Measurements from ENCODE around the gene ADAMTS15. TPM values are rescaled to one million over a fixed set of nuclear protein-coding genes. Genes with fewer than 3 reads are reported as not detected.
"Not testable (repeated sequence)": the region's sequence is repeated elsewhere in the genome, so short reads cannot be mapped to it uniquely, and the experiment has no call there.

Gene ADAMTS15
- total RNA-seq, 1 donor from 2014 or later, result not detected

- H3K27me3 Mint-ChIP-seq (ENCODE audit: insufficient read depth), result peaks cover 41% of the 10 kb centered on the region
- no peaks in the 10 kb centered on the region for H3K9me3 Mint-ChIP-seq
- intact Hi-C loops (cut with micrococcal nuclease), result loop anchor here (1.0 to 10.0 kb wide), 7 partner anchors 42 to 484 kb away; partner anchors contain the start of genes PRDM10 and SNX19
- no peak overlapping the region for H3K27ac Mint-ChIP-seq
- H3K4me3 Mint-ChIP-seq, result no peak overlapping the region
- DNase-seq (ENCODE audit: low spot score), result no peak
- H3K36me3 Mint-ChIP-seq (ENCODE audit: low read depth), result no peaks in the 10 kb centered on the region
- peaks cover 13% of the 10 kb centered on the region for H3K4me1 Mint-ChIP-seq (ENCODE audit: low read depth)
These were observed 16.6 kb upstream of the ADAMTS15 start for GRCh38 chr11:130431801-130432200.

DNA sequence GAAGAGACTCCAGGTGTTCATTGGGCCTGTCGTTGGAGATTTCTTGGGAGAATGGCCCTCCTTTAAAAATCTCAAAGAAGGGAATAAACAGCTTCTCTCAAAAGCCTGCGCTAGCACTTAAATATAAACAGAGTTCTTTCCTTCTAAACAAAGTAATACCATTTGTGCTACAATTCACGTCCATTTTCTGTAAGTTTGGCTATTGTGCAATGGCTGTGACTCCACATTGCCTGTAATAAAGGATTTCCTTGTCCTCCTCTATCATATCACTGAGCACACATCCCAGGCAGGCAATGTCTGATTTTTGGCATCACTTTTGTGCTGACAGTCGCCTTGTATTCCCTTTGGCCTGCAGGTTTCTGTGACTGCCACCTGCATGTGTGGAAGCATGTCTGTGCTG is 15.1 kb upstream of the ADAMTS15 start:
- Mint-ChIP-seq H3K4me3 (no peak overlapping the region), H3K9me3 (no peaks in the 10 kb centered on the region), H3K36me3 (ENCODE audit: low read depth) (no peaks in the 10 kb centered on the region), H3K27me3 (ENCODE audit: insufficient read depth) (peaks cover 37% of the 10 kb centered on the region), H3K27ac (no peak overlapping the region), H3K4me1 (ENCODE audit: low read depth) (peaks cover 15% of the 10 kb centered on the region)
- intact Hi-C loops (cut with micrococcal nuclease), result loop anchor here (5.0 to 10.0 kb wide), 4 partner anchors 199 to 431 kb away; partner anchors contain the start of gene PRDM10
- no peak for DNase-seq (ENCODE audit: low spot score)

- peaks cover 24% of the 10 kb centered on the region for H3K27me3 Mint-ChIP-seq (ENCODE audit: insufficient read depth)
- DNase-seq (ENCODE audit: low spot score), result peak; percentile 58
- peaks cover 19% of the 10 kb centered on the region for H3K4me1 Mint-ChIP-seq (ENCODE audit: low read depth)
- H3K9me3 Mint-ChIP-seq, result no peaks in the 10 kb centered on the region
- no peak overlapping the region for H3K4me3 Mint-ChIP-seq
- no peaks in the 10 kb centered on the region for H3K36me3 Mint-ChIP-seq (ENCODE audit: low read depth)
- intact Hi-C loops (cut with micrococcal nuclease), result loop anchor here (1.0 to 10.0 kb wide), 9 partner anchors 120 to 1238 kb away; partner anchors contain the start of genes PRDM10 and ZBTB44
- H3K27ac Mint-ChIP-seq, result no peak overlapping the region
These were observed 13.8 kb upstream of the ADAMTS15 start for GRCh38 chr11:130434521-130435223.

DNA sequence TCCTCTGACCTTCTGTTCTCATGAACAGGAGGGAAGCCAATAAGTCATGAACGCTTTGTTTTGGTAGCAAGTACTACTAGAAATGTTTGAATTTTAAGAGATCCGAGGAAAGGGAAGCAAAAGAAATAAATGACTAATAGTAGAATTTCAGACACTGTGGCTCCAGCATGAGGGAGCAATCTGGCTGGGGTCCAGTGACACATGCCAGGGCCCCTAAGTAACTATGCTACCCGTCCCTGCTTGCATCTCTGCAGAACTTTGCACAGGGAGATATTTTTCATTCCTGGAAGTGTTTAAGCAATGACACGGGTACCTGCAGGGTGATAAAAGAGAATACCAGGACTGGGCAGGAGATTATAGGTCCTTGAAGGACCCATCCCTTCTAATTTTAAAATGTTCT is 12.8 kb upstream of the ADAMTS15 start:
- Mint-ChIP-seq H3K36me3 (ENCODE audit: low read depth) (no peaks in the 10 kb centered on the region), H3K4me1 (ENCODE audit: low read depth) (peaks cover 19% of the 10 kb centered on the region), H3K9me3 (no peaks in the 10 kb centered on the region), H3K27ac (no peak overlapping the region), H3K27me3 (ENCODE audit: insufficient read depth) (peaks cover 14% of the 10 kb centered on the region), H3K4me3 (no peak overlapping the region)
- DNase-seq (ENCODE audit: low spot score), result no peak
- intact Hi-C loops (cut with micrococcal nuclease), result loop anchor here (1.0 to 10.0 kb wide), 5 partner anchors 121 to 1237 kb away; partner anchors contain the start of gene ZBTB44

DNA sequence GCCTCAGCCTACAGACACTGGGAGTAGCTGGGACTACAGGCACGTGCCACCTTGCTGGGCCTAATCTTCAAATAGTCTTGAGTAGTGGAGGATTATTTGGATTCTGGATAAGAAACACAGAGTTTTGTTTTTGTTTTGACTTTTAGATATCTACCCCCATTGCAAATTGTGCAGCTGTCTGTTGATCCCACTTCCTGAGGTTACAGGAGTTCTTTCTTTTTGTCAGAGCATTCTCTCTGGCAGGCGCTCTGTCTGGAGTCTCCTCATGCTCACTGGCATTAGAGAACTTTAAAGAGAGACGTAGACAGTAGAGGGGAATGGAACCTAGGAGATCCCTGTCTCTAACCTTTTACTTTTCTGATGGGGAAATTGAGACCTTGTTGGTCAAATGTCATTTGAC is 12.3 kb upstream of the ADAMTS15 start:
- no peak overlapping the region for H3K4me3 Mint-ChIP-seq
- intact Hi-C loops (cut with micrococcal nuclease), result loop anchor here (5.0 to 10.0 kb wide), 3 partner anchors 229 to 1236 kb away; no protein-coding TSS in a partner anchor
- DNase-seq (ENCODE audit: low spot score), result no peak
- H3K27me3 Mint-ChIP-seq (ENCODE audit: insufficient read depth), result peaks cover 10% of the 10 kb centered on the region
- H3K27ac Mint-ChIP-seq, result no peak overlapping the region
- H3K36me3 Mint-ChIP-seq (ENCODE audit: low read depth), result no peaks in the 10 kb centered on the region
- H3K9me3 Mint-ChIP-seq, result no peaks in the 10 kb centered on the region
- H3K4me1 Mint-ChIP-seq (ENCODE audit: low read depth), result peaks cover 19% of the 10 kb centered on the region

DNA sequence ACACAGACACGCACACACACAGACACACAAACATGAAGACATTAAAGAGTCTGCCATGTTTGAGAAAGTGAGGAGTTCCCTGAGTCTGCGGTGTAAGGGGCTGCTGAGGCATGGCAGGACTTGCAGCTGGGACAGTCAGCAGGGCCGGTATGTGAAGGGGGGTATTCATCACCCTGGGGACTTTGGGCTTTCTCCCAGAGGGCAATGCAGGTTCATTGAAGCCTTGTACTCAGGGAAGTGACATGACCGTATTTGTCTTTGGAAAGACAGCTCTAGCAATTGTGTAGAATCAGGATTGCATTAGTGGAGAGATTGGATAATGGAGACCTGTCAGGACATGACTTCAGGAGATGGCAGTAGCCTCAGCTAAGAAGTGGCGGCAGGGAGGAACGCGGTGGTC is 10.6 kb upstream of the ADAMTS15 start:
- intact Hi-C loops (cut with micrococcal nuclease), result loop anchor here (5.0 to 10.0 kb wide), 3 partner anchors 227 to 1234 kb away; no protein-coding TSS in a partner anchor
- peaks cover 19% of the 10 kb centered on the region for H3K4me1 Mint-ChIP-seq (ENCODE audit: low read depth)
- DNase-seq (ENCODE audit: low spot score), result no peak
- H3K36me3 Mint-ChIP-seq (ENCODE audit: low read depth), result no peaks in the 10 kb centered on the region
- peaks cover 11% of the 10 kb centered on the region for H3K27me3 Mint-ChIP-seq (ENCODE audit: insufficient read depth)
- no peak overlapping the region for H3K4me3 Mint-ChIP-seq
- no peaks in the 10 kb centered on the region for H3K9me3 Mint-ChIP-seq
- H3K27ac Mint-ChIP-seq, result no peak overlapping the region

DNA sequence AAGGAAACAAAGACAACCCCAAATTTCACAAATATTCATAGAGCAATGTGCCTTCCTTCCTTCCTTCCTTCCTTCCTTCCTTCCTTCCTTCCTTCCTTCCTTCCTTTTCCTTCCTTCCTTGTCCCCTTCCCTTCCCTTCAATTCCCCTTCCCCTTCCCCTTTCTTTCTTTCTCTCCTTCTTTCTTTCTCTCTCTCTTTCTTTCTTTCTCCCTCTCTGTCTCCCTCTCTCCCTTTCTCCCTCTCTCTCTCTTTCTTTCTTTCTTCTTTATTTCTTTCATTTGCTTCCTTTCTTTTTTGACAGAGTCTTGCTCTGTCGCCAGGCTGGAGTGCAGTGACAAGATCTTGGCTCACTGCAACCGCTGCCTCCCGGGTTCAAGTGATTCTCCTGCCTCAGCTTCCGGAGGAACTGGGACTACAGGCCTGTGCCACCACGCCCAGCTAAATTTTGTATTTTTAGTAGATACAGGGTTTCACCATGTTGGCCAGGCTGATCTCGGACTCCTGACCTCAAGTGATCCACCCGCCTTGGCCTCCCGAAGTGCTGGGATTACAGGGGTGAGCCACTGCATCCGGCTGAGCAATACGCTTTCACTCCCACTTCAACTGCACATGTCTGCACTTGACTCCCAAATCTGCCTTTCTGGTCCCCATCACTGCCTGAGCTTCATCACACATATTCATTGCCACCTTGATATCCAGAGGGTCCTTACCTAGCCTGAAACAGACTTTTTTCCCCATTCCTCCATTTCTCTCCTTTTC is 9.9 kb upstream of the ADAMTS15 start:
- H3K27me3 Mint-ChIP-seq (ENCODE audit: insufficient read depth); H3K9me3 Mint-ChIP-seq; DNase-seq (ENCODE audit: low spot score); H3K4me3 Mint-ChIP-seq; H3K36me3 Mint-ChIP-seq (ENCODE audit: low read depth): not testable (repeated sequence)
- H3K27ac Mint-ChIP-seq, result peak overlapping the region; percentile 7
- intact Hi-C loops (cut with micrococcal nuclease), result loop anchor here (5.0 to 10.0 kb wide), 3 partner anchors 226 to 1234 kb away; no protein-coding TSS in a partner anchor
- H3K4me1 Mint-ChIP-seq (ENCODE audit: low read depth), result peaks cover 19% of the 10 kb centered on the region

GRCh38 chr11:130439160-130439519 is 9.3 kb upstream of the ADAMTS15 start:
- H3K27ac Mint-ChIP-seq, result peak overlapping the region; percentile 7
- H3K4me1 Mint-ChIP-seq (ENCODE audit: low read depth), result peaks cover 19% of the 10 kb centered on the region
- peak; percentile 9 for DNase-seq (ENCODE audit: low spot score)
- H3K9me3 Mint-ChIP-seq, result no peaks in the 10 kb centered on the region
- intact Hi-C loops (cut with micrococcal nuclease), result loop anchor here (5.0 to 10.0 kb wide), 3 partner anchors 226 to 1233 kb away; no protein-coding TSS in a partner anchor
- no peaks in the 10 kb centered on the region for H3K36me3 Mint-ChIP-seq (ENCODE audit: low read depth)
- H3K27me3 Mint-ChIP-seq (ENCODE audit: insufficient read depth), result peaks cover 6% of the 10 kb centered on the region
- H3K4me3 Mint-ChIP-seq, result no peak overlapping the region

DNA sequence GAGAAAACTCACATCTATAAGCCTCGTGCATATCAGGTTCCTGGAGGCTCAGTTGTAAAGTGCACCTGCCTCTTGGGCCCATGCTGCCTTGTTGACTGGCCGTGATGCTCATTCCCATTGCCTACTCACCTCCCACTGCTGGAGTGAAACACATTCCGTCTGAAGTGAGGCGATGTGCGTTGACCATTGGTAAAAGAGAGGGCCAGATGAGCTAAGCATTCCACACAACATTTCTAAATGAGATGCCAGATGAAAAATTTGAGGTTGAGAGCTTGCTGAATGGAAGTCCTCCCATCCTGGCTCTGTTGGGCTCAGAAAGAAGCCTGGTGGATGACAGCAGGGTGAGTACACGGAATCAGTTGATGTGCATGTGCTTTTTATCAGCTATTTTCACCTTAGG is 8.6 kb upstream of the ADAMTS15 start:
- Mint-ChIP-seq H3K27me3 (ENCODE audit: insufficient read depth) (peaks cover 6% of the 10 kb centered on the region), H3K36me3 (ENCODE audit: low read depth) (no peaks in the 10 kb centered on the region), H3K27ac (no peak overlapping the region), H3K9me3 (no peaks in the 10 kb centered on the region), H3K4me3 (no peak overlapping the region), H3K4me1 (ENCODE audit: low read depth) (peaks cover 19% of the 10 kb centered on the region)
- no peak for DNase-seq (ENCODE audit: low spot score)
- intact Hi-C loops (cut with micrococcal nuclease), result loop anchor here (5.0 to 10.0 kb wide), 3 partner anchors 225 to 1232 kb away; no protein-coding TSS in a partner anchor

- H3K36me3 Mint-ChIP-seq (ENCODE audit: low read depth), result no peaks in the 10 kb centered on the region
- H3K27ac Mint-ChIP-seq, result no peak overlapping the region
- no peak overlapping the region for H3K4me3 Mint-ChIP-seq
- DNase-seq (ENCODE audit: low spot score), result no peak
- no peaks in the 10 kb centered on the region for H3K9me3 Mint-ChIP-seq
- H3K4me1 Mint-ChIP-seq (ENCODE audit: low read depth), result peaks cover 19% of the 10 kb centered on the region
- intact Hi-C loops (cut with micrococcal nuclease), result no loop called here
- H3K27me3 Mint-ChIP-seq (ENCODE audit: insufficient read depth), result peaks cover 15% of the 10 kb centered on the region
These were observed 6.7 kb upstream of the ADAMTS15 start for GRCh38 chr11:130441719-130442118.

GRCh38 chr11:130442737-130443136 is 5.7 kb upstream of the ADAMTS15 start:
- Mint-ChIP-seq H3K27me3 (ENCODE audit: insufficient read depth) (peaks cover 23% of the 10 kb centered on the region), H3K4me3 (no peak overlapping the region), H3K9me3 (no peaks in the 10 kb centered on the region), H3K4me1 (ENCODE audit: low read depth) (peaks cover 19% of the 10 kb centered on the region), H3K27ac (no peak overlapping the region), H3K36me3 (ENCODE audit: low read depth) (no peaks in the 10 kb centered on the region)
- DNase-seq (ENCODE audit: low spot score), result no peak
- intact Hi-C loops (cut with micrococcal nuclease), result no loop called here

DNA sequence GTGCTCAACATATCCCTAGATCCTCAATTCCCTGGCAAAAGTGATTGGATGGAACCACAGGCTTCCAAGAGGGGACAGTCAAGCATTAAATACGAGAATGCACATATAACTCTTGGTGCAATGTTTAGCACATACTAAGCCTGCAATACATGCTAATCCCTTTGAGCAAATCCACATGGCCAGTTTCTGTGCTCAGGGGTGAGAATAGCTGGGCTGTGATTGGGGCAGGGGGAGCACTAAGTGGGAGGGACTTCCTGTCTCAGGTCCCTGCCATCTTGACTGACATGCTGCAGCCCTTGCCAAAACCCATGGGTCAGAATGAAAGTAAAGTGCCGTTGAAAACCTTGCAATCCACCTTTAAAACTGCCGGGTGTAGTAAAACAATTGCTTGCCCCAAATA is 2.7 kb upstream of the ADAMTS15 start:
- peaks cover 11% of the 10 kb centered on the region for H3K4me1 Mint-ChIP-seq (ENCODE audit: low read depth)
- intact Hi-C loops (cut with micrococcal nuclease), result no loop called here
- DNase-seq (ENCODE audit: low spot score), result no peak
- no peaks in the 10 kb centered on the region for H3K9me3 Mint-ChIP-seq
- H3K4me3 Mint-ChIP-seq, result no peak overlapping the region
- no peaks in the 10 kb centered on the region for H3K36me3 Mint-ChIP-seq (ENCODE audit: low read depth)
- no peak overlapping the region for H3K27ac Mint-ChIP-seq
- peaks cover 43% of the 10 kb centered on the region for H3K27me3 Mint-ChIP-seq (ENCODE audit: insufficient read depth)

GRCh38 chr11:130448039-130448415 is 418 bp upstream of the ADAMTS15 start:
- Mint-ChIP-seq H3K27ac (no peak overlapping the region), H3K27me3 (ENCODE audit: insufficient read depth) (peaks cover 48% of the 10 kb centered on the region), H3K4me1 (ENCODE audit: low read depth) (peaks cover 11% of the 10 kb centered on the region), H3K36me3 (ENCODE audit: low read depth) (no peaks in the 10 kb centered on the region), H3K9me3 (no peaks in the 10 kb centered on the region), H3K4me3 (peak overlapping the region; percentile 48)
- intact Hi-C loops (cut with micrococcal nuclease), result no loop called here
- no peak for DNase-seq (ENCODE audit: low spot score)

Measured in activated T-helper 1 cell treated with anti-CD3 and anti-CD28 coated beads, Interleukin-12 subunit alpha, Interleukin-12 subunit beta, Interleukin-2, Interleukin-4 antibody, amounts not matched to agents 30 ng/mL and 10 ng/mL and 1 ng/mL, durations not matched to agents 14 hours and 24 hours and 36 hours (primary cell).